ENCODE measurements around the gene TNFRSF14. TPM values are rescaled to one million over a fixed set of nuclear protein-coding genes. Genes with fewer than 3 reads are reported as not detected.

The TNFRSF14 gene
- total RNA-seq, 1 donor from 2014 or later: 0.61 TPM

- TF ChIP-seq CTCF (conservative IDR thresholded peaks at IDR 0.05): no peak
- Mint-ChIP-seq H3K4me3 (no peak overlapping the region), H3K9me3 (peaks cover 4% of the 10 kb centered on the region), H3K36me3 (ENCODE audit: low read depth) (no peaks in the 10 kb centered on the region), H3K27ac (ENCODE audit: unreplicated experiment) (no peak overlapping the region), H3K27me3 (ENCODE audit: low read depth) (peaks cover 13% of the 10 kb centered on the region), H3K4me1 (no peaks in the 10 kb centered on the region)
- DNase-seq (ENCODE audit: low read depth, low spot score): no peak
Measured at GRCh38 chr1:2601721-2602303, 45.6 kb downstream of the TNFRSF14 start.

GRCh38 chr1:2602311-2602835 is 46.2 kb downstream of the TNFRSF14 start:
- Mint-ChIP-seq H3K27me3 (ENCODE audit: low read depth) (peaks cover 13% of the 10 kb centered on the region), H3K9me3 (peaks cover 4% of the 10 kb centered on the region), H3K36me3 (ENCODE audit: low read depth) (no peaks in the 10 kb centered on the region), H3K4me1 (no peaks in the 10 kb centered on the region), H3K4me3 (no peak overlapping the region), H3K27ac (ENCODE audit: unreplicated experiment) (peak overlapping the region; percentile 39)
- no peak for TF ChIP-seq CTCF (conservative IDR thresholded peaks at IDR 0.05)
- no peak for DNase-seq (ENCODE audit: low read depth, low spot score)

GRCh38 chr1:2602866-2603520 is 46.8 kb downstream of the TNFRSF14 start:
- H3K27me3 Mint-ChIP-seq (ENCODE audit: low read depth): peaks cover 13% of the 10 kb centered on the region
- H3K36me3 Mint-ChIP-seq (ENCODE audit: low read depth): no peaks in the 10 kb centered on the region
- TF ChIP-seq CTCF (conservative IDR thresholded peaks at IDR 0.05): no peak
- peak overlapping the region; percentile 43 for H3K27ac Mint-ChIP-seq (ENCODE audit: unreplicated experiment)
- DNase-seq (ENCODE audit: low read depth, low spot score): no peak
- no peaks in the 10 kb centered on the region for H3K4me1 Mint-ChIP-seq
- no peak overlapping the region for H3K4me3 Mint-ChIP-seq
- peaks cover 4% of the 10 kb centered on the region for H3K9me3 Mint-ChIP-seq

- Mint-ChIP-seq H3K36me3 (ENCODE audit: low read depth) (no peaks in the 10 kb centered on the region), H3K4me1 (no peaks in the 10 kb centered on the region), H3K4me3 (no peak overlapping the region), H3K9me3 (peaks cover 1% of the 10 kb centered on the region), H3K27ac (ENCODE audit: unreplicated experiment) (peak overlapping the region; percentile 19), H3K27me3 (ENCODE audit: low read depth) (peaks cover 11% of the 10 kb centered on the region)
- DNase-seq (ENCODE audit: low read depth, low spot score): no peak
- TF ChIP-seq CTCF (conservative IDR thresholded peaks at IDR 0.05): no peak
Measured at GRCh38 chr1:2603521-2604155, 47.5 kb downstream of the TNFRSF14 start.

- Mint-ChIP-seq H3K36me3 (ENCODE audit: low read depth) (no peaks in the 10 kb centered on the region), H3K27me3 (ENCODE audit: low read depth) (peaks cover 10% of the 10 kb centered on the region), H3K9me3 (no peaks in the 10 kb centered on the region), H3K27ac (ENCODE audit: unreplicated experiment) (no peak overlapping the region), H3K4me1 (no peaks in the 10 kb centered on the region), H3K4me3 (no peak overlapping the region)
- no peak for DNase-seq (ENCODE audit: low read depth, low spot score)
- TF ChIP-seq CTCF (conservative IDR thresholded peaks at IDR 0.05): no peak
Measured at GRCh38 chr1:2604156-2604843, 48.1 kb downstream of the TNFRSF14 start.
